Fibroblast of skin of right biceps (primary cell): ENCODE data around the gene ANGEL2.

ENCODE experiments used
- DNase-seq: peaks from one replicate; pipeline ENCODE4 v3.0.0-alpha.2; 2013

Gene ANGEL2

DNA sequence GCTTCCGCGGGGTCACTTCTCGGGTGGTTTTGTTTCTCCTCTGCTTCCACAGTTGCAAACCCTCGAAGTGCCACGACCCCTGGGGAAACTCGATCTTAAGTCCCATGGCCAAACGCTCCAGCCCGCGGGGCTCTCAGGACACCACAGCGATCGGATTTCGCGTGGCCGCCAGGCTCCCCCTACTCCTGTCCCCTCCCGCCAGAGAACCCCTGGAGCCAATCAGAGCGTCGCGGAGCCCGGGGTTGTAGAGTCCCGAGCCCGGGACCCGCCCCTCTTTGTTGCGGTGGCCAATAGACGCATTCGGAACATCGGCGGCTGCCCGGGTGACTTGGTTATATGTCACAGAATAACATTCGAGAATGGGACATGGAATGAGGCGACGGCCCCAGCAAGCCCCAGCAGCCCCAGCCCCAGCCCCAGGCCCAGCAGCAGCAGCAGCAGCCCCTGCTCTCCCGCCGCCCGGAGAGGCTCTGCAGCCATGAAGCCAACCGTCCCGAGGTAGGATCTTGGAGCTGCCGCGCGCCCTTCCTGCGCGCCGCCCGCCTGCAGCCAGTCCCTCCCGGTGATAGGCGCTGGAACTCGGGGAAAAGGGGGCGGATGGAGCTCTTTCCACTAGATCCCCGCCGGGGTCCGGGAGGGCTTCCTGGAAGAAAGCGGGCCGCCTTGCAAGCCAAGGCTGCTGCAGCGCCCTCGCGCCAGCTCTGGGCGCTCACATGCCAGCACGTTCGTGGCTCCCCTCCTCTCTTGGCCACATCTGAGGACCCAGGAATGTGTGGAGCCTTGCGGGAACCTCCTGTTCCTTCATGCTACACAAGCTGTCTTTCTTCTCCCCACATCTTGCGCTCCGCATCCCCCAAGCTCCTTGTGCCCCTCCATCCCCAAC lies 65.2 kb downstream of the ANGEL2 start, which contains the start of gene VASH2:
VASH2 (plus strand) TSS at position 299 of the 883 bp plus-strand sequence. CDS start 1,002 bp downstream, outside the sequence.
- peak; percentile 86 for DNase-seq

DNA sequence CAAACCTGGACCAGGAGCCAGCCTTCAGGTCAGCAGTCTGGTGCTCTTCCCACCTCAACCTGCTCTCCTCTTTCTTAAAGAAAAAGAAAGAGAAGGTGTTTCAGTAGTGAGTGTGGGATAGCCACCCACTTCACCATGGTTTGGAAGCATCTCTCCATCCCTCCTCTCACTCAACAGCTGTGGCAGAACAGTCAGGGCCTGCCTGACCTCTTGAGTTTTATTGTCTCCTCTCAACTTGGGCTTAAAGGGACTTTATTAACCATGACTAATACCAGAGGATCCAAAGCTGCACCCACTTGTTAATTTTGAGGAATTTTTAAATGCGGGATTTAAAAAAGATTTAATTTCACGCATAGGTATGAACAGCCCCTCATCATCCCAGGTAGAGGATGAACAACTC lies 65.9 kb downstream of the ANGEL2 start:
- DNase-seq, result no peak

DNA sequence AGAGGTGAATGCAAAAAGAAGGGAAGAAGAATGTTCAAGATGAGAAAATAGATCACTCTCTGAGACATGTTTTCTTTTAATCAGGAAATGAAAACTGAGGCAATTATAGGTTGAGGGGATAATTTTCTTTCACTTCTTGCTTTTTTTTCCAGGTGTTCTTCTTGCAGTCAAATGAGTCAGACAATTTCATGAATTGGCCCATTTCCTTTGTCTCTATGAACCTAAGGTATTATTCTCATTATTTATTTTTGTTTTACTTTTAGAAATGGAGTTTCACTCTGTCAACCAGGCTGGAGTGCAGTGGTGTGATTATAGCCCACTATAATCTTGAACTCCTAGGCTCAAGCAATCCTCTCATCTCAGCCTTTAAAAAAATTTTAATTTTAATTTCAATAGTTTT lies 68.8 kb downstream of the ANGEL2 start:
- no peak for DNase-seq

- DNase-seq, result no peak
These were observed 70.1 kb downstream of the ANGEL2 start for GRCh38 chr1:212945463-212946160.

GRCh38 chr1:212945056-212945455 lies 70.6 kb downstream of the ANGEL2 start:
- no peak for DNase-seq

- DNase-seq, result no peak
These were observed 71.3 kb downstream of the ANGEL2 start for GRCh38 chr1:212944229-212944901.

- no peak for DNase-seq
These were observed 72.3 kb downstream of the ANGEL2 start for GRCh38 chr1:212943393-212943710.

GRCh38 chr1:212942679-212943392 lies 72.8 kb downstream of the ANGEL2 start:
- no peak for DNase-seq
